Testis (tissue), 2 donors: ENCODE data around the gene PEX26.

ENCODE experiments used
- CTCF ChIP-seq, 3 experiments: fragments of 450-650 bp in 2 of 3; fragments of 200-600 bp in 1 of 3; sonication (generic) in 1 of 3; IDR thresholded peaks; one replicate each; pipeline ENCODE4 v1.5.1; 2016 to 2019; ENCODE audit warnings: antibody characterized with exemption in 3 of 3, mild to moderate bottlenecking in 2 of 3, moderate library complexity in 1 of 3
- POLR2A ChIP-seq: fragments of 450-650 bp; IDR thresholded peaks from one replicate; pipeline ENCODE4 v1.6.1; 2017; ENCODE audit warnings: antibody characterized with exemption, mild to moderate bottlenecking, moderate library complexity

- TF ChIP-seq CTCF (IDR thresholded peaks at IDR 0.05) = no peak
- TF ChIP-seq POLR2A = no peak
Observed at GRCh38 chr22:18042685-18043084, 35.1 kb upstream of the PEX26 start.
